Esophagus muscularis mucosa (tissue), 4 donors: ENCODE measurements around the gene PCSK6.

Experiments
- EP300 ChIP-seq: sonication (generic); formaldehyde crosslinking; IDR thresholded peaks from one replicate; pipeline ENCODE4 v1.6.1; 2017; ENCODE audit warnings: antibody characterized with exemption
- POLR2A ChIP-seq: fragments of 450-650 bp; IDR thresholded peaks from one replicate; pipeline ENCODE4 v1.6.1; 2017; ENCODE audit warnings: antibody characterized with exemption, moderate library complexity, mild to moderate bottlenecking, low read depth
- POLR2AphosphoS5 ChIP-seq, 2 donors: sonication (generic); formaldehyde crosslinking; IDR thresholded peaks; one replicate each; pipeline ENCODE4 v1.6.1; 2017; ENCODE audit warnings: antibody characterized with exemption in 2 of 2
- TF ChIP-seq, protein P1 (sequence below), 3 experiments: fragments of 200-600 bp in 2 of 3; fragments of 450-650 bp in 1 of 3; sonication (generic) in 2 of 3; IDR thresholded peaks; one replicate each; pipeline ENCODE4 v1.5.1; 2017 to 2019; ENCODE audit warnings: antibody characterized with exemption in 3 of 3, mild to moderate bottlenecking in 2 of 3, moderate library complexity in 1 of 3

GRCh38 chr15:101256757-101257156 is 232.8 kb downstream of the PCSK6 start:
- TF ChIP-seq, protein P1, sequence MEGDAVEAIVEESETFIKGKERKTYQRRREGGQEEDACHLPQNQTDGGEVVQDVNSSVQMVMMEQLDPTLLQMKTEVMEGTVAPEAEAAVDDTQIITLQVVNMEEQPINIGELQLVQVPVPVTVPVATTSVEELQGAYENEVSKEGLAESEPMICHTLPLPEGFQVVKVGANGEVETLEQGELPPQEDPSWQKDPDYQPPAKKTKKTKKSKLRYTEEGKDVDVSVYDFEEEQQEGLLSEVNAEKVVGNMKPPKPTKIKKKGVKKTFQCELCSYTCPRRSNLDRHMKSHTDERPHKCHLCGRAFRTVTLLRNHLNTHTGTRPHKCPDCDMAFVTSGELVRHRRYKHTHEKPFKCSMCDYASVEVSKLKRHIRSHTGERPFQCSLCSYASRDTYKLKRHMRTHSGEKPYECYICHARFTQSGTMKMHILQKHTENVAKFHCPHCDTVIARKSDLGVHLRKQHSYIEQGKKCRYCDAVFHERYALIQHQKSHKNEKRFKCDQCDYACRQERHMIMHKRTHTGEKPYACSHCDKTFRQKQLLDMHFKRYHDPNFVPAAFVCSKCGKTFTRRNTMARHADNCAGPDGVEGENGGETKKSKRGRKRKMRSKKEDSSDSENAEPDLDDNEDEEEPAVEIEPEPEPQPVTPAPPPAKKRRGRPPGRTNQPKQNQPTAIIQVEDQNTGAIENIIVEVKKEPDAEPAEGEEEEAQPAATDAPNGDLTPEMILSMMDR (IDR thresholded peaks at IDR 0.05) = no peak
- TF ChIP-seq EP300 (no peak), POLR2AphosphoS5 (IDR thresholded peaks at IDR 0.05) (no peak), POLR2A (no peak)
